HG03442 (cell line): ENCODE measurements around the gene HELZ.
"Not testable (repeated sequence)": the region's sequence is repeated elsewhere in the genome, so short reads cannot be mapped to it uniquely, and the experiment has no call there.

Experiments used
- ATAC-seq: cut with Tn5 transposase; IDR thresholded peaks from one replicate; pipeline ENCODE4 v1.9.1; 2021; ENCODE audit warnings: mild to moderate bottlenecking, moderate library complexity; ENCODE audit not compliant: unreplicated experiment

Gene HELZ

DNA sequence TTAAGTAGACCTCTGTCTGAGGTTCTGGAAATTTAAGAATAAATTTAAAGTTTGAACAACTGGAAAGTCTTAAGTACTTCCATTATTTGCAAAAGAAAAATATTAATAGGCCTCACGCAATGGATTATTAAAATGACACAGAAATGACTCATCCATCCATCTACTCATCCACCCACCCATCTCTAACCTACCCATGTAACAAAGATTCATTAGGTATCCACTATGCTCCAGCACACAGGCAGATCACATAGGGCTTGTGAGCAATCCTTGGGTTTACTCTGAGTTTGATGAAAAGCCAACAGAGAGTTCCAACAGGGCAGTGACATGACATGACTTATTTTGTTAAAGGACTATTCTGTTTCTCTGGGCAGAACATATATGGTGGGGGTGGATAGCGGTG lies 93.3 kb downstream of the HELZ start:
- ATAC-seq, result no peak

DNA sequence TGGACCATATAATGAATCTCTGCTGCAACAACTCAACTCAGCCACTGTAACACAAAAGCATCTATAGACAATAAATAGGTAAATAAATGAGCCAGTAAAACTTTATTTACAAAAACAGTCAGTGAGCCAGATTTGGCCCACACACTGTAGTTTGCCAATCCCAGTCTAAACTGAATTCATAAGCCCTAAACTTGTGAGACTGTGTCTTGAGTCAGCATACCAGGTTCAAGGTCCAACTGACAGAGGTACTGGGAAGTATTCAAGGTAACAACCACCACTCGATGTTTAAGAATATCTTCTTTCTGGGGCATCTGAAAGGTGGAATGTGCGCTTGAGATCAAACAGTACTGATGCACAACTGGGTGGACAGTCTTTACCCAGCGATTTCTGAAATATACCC lies 94.2 kb downstream of the HELZ start:
- no peak for ATAC-seq

DNA sequence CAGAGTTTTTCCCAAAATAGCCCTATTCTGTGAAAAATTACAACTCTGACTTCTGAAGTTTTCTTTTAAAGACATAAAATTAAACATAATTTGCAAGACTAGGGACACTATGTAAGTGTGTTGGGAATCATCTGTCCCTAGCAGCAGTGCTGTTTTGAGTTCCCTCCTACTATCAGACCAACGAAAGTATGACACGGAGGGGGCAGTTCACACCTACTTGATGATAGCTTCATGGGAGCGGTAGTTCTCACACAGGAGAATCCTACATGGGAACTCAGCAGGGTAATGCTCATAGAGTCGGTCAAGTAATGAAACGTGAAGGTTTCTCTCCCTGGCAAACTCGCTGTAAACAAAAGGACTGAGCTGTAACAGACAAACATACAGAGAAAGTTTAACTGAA lies 96.6 kb downstream of the HELZ start:
- no peak for ATAC-seq

DNA sequence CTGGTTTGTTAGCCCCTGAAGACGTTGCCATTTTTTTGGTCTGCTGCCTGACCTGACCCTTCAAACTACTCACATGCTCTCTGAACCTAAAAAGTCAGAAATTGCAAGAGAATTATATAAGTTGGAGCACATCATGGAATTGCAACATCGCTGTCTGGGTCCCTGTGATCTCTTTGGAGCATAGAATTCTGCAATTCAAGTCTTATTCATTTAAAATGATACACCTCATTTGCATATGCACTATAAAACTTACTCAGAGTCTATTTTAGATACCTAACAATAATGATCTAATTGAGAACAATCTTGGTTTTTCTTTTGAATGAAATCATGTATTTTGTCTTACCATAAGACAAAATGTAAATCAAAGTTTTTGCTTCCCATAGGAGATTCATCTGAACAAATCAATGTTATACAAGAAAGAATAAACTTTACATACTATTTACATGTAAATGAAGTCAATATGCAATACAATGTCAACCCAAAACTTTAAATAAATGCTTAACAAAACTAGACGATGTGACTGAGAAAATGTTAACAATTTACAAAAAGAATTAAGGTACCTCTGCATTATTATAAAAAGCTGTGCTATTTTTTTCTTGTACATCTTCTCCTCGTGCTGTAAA lies 99.7 kb downstream of the HELZ start:
- no peak for ATAC-seq

DNA sequence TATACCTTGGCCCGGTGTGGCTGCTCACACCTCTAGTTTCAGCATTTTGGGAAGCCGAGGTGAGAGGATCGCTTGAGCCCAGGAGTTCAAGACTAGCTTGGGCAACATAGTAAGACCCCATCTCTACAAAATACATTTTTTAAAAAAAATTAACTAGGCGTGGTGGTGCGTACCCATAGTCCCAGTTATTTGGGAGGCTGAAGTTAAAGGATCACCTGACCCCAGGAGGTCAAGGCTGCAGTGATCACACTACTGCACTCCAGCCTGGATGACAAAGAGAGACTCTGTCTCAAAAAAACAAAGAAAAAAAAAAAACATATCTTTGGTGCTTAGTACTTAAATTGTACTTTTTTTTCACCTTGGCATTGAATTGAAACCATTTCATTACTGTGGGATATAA lies 101.7 kb downstream of the HELZ start:
- ATAC-seq, result no peak

DNA sequence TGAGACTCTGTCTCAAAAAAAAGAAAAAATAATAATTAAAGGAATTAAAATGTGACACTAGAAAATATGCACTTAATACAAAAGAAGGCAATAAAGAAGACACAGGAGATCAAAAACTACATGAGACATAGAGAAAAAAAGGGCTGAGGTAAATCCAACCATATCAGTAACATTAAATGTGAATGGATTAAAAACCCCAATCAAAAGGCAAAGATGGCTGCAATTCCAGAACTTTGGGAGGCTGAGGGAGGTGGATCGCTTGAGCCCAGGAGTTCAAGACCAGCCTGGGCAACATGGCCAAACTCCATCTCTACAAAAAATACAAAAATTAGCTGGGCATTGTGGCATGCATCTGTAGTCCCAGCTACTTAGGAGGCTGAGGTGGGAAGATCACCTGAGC lies 103.0 kb downstream of the HELZ start:
- not testable (repeated sequence) for ATAC-seq

DNA sequence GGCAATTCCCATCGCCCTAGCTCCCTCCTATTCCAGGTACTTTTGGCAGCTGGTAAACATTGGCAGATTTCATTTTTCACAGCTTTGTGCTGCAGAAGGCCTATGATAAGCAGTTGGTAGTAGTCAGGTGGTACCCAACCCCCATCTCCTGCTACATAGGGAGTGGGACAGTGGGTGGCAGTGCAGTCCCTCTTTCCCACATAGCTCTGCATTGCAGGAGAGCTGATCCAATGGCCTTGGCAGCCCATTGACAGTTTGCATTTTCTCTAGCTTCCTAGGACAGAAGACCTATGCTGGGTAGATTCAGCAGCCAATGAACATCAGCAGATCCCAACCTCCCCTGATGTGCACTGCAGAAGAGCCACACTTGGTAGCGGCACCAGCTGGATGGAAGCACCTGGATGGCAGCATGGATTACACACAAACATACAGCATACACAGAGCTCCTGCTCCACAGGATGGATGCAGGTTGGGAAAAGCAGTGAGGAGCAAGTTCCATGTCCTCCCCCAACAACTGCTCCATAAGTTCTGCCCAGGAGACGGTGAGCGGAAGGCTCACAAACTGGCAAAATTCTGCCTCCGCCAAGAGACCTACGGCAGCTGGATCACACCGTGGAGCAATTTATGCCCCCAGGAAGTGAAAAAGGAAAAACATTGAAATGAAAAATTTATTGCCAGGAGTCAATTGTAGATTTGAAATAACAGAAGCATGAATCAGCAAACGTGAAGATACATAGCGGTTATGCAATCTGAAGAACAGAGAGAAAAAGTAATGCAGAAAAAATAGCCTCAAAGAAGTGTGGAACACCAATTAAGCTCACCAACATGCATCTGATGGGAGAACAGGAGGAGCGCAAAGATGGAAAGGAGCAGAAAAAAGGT lies 105.0 kb downstream of the HELZ start:
- no peak for ATAC-seq

DNA sequence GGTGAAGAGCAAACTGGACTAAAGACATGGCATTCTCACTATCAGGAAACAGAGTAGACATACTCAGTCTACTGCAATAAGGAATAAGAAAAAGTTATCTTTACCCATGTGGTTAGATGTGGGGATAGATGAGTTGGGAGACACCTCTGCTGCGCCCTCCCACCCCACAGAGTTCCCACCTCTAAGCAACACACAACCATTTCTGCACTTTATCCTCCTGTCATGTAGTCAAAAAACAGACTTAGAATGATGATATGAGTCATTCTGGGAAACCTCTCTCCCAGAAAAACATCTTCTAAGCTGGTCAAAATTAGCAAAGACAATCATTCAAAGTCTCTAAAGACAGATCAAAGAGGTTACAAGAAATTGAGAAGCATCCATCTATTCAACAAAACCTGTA lies 105.7 kb downstream of the HELZ start:
- no peak for ATAC-seq

DNA sequence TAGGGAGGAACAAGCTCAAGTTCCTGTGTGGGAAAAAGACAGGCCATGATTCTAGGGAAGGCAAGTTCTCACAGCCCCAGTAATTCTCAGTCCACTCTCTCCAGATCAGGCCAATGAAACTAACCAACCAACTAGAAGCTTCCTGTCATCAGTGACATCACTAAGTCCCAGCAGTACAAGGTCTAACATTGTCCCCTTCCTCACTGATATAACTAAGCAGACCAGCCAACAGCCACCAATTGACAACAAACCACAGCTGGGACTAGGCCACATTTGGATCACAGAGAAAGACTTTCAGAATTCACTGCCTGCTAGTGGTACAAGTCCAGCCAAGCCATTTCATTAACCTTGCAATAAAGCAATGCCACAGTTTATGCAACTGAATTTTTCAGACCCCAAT lies 106.6 kb downstream of the HELZ start:
- no peak for ATAC-seq

DNA sequence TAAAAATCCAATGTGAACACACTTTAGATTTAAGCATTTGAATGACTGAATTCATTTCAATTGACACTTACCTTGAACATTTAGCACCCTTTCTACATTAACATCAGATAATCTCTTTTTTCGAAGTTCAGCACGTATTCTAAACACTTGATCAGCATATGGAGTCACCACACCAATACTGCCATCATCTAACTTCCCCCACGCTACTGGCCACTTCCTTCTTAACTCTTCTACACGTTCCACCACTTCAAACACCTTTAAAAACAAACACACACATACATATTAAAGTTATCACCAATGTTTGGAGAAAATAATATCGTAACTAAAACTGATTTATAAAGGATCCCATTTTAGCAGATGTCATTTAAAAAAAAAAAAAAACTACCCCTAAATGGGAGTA lies 107.1 kb downstream of the HELZ start:
- ATAC-seq, result no peak

DNA sequence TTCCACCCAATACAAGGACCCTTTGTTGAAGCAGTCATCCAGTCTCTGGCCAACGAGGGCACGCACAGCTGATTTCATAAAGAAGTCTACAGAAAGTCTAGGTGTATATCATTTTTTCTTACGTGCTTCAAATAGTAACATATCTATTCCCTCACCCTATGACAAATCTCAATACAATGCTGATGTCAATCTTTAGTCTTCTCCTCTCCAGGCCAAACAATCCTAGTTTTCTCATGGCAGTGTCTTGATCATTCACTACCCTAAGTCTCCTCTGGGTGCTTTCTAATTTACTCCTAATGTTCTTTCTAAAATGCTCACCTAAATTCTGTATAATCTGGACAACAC lies 108.0 kb downstream of the HELZ start:
- no peak for ATAC-seq

DNA sequence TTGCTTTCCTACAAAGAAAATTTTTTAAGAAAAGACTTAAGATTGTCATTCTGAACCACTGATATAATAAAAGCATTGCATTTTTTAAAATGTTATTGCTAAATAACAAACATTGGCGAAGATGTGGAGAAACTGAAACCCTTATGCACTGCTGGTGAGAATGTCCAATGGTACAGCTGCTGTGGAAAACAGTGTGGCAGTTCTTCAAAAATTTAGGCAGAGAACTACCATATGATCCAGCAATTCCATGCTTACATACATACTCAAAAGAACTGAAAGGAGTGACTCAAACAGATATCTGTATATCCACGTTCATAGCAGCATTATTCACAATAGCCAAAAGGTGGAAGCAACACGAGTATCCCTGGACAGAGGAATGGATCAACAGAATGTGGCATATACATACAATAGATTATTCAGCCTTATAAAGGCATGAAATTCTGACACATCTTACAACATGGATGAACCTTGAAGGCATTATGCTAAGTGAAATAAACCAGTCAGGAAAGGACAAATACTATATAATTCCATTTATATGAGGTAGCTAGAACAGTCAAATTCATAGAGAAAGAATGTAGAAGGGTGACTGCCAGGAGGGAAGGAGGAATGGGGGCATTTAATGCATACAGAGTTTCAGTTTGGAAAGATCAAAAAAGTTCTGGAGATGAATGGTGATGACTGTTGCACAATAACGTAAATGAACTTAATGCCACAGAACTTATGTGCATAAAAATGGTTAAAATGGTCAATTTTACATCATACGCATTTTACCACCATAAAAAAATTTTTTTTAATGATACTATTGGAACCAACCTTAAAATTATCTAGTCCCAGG lies 108.6 kb downstream of the HELZ start:
- ATAC-seq, result no peak

DNA sequence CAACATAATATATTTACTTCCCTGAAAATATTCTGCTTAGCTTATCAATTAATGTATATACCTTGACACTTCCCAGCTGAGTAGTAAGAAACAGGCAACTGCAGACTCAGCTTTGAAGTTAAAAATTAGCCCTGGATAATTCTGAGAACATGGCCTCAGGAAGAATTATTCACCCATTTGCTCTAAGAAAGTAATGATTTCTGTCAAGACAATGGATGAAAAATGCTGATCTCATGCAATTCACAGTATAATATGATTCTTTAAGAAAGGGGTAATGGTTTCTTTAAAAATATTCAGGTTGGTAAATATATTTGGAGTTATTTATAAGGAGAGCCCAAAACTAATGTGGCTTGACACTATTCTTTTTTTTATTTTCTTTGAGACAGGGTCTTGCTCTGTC lies 111.8 kb downstream of the HELZ start:
- no peak for ATAC-seq

DNA sequence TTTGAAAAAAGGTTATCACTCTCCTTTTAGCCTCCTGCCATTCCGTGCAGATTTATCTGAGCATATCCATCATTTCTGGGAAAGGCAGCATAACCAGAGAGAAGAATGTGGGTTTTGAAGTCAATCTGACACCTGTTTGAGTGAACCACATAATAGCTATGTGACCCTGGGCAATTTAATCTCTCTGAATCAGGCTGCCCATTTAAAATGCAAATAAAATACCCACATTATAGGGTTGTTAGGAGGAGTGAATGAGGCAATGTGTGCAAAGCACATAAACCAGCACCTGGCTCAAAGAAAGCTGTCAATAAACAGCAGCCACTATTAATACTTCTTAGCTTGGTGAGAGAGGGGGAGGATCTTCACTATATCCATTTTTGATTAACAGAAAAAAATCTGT lies 112.6 kb downstream of the HELZ start:
- no peak for ATAC-seq

DNA sequence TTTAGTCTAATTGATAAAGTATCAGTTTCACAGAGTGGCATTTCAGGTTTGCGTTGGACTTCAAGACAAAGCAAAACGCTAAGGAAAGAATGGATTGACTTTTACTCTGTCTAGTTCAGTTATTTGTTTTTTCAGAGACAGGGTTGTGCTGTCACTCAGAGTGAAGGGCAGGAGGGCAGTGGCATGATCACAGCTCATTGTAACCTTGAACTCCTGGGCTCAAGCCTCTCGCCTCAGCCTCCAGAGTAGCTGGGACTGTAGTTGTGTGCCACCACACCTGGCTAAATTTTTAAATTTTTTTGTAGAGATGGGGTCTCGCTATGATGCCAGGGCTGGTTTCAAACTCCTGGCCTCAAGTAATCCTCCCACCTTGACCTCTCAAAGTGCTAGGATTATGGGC lies 114.2 kb downstream of the HELZ start:
- ATAC-seq, result no peak

DNA sequence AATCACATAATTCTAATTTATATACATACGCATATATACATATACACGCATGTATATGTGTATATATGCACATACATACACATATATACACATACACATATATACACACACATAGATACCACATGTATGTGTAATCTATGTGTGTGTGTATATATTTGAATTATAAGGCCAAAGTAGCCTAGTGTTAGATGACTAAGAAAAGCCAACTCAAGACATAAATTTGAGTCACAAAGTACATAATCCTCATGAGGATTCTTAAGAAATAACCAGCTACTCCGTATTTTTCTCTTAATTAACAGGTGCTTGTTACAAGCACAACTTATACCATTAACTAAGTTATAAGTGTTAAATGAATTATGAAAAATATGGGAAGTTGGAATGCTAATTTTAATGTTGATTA lies 115.7 kb downstream of the HELZ start:
- ATAC-seq, result no peak

DNA sequence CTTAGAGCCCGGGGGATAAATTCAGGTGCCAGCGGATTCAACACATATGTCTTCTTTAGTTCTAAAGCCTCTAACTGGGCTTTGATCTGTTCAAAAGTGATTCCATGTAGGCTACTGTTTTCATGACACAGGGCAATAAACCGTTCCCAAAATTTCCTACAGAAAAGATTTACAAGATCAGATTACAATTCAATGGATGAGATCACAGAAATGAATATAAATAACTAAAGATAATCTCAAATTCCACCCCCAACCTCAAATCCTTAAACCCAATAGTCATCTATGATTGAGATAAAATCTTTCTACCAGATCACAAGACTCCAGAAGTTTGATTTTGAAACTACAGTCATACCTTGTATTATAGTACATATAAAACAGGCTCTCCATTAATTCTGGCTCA lies 116.3 kb downstream of the HELZ start:
- no peak for ATAC-seq

DNA sequence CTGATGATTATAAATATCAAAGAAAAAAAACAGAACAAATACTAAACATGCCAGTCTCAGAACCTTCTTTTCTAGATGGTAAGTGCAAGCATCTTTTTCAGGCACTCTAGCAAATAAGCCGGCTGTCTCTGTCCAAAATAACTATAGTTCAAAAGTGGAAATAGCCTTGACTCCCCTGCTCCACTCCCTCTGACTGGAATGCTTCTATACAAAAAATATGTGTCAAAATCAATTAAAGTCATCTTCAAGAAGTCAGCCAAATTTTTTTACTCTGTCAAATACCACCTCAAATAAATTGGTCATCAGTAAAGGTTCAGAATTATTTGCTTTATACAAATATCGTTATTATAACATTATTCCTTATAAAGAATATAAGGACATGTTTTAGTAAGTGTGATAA lies 117.1 kb downstream of the HELZ start:
- ATAC-seq, result no peak

DNA sequence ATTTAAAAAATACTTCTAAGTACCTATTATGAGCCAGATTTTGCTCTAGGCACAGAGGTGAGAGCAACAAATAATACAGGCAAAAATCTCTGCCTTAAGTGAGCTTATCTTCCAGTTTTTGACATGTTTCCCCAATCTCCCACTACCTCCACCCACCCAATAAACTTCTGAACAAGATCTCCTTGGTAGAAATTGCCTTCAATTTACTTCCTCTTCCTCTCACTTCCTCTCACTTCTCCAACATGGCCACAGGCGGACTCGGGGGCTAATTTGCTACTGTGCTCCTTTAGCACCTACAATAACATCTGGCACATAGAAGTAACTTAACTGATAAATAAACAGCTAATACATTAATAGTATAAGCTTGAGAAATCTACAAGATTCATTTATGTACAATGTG lies 118.0 kb downstream of the HELZ start:
- ATAC-seq, result no peak

DNA sequence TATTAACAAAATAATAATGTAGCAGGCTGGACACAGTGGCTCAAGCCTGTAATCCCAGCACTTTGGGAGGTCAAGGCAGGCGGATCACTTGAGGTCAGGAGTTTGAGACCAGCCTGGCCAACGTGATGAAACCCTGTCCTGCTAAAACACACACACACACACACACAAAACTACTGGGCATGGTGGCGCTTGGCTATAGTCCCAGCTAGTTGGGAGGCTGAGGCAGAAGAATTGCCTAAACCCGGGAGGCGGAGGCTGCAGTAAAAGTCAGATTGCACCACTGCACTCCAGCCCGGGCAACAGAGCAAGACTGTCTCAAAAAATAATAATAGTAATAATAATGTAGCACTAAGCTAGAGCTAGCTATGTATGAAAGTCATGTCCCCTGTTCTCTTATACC lies 118.5 kb downstream of the HELZ start:
- ATAC-seq, result not testable (repeated sequence)

DNA sequence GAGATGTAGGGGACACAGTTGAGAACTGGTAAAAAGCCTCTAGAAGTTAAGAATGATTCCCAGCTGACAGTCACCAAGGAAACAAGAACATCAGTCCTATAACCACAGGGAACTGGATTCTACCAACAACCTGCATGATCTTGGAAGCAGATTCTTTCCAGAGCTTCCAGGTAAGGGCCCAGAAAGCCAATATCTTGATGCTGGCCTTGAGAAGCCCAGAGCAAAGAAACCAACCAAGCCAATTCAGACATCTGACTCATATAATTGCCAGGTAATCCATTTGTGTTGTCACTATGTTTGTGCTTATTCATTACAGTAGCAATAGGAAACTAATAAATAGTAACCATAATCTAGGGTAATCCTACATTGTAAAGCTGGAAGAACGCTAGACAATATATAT lies 119.1 kb downstream of the HELZ start:
- no peak for ATAC-seq

DNA sequence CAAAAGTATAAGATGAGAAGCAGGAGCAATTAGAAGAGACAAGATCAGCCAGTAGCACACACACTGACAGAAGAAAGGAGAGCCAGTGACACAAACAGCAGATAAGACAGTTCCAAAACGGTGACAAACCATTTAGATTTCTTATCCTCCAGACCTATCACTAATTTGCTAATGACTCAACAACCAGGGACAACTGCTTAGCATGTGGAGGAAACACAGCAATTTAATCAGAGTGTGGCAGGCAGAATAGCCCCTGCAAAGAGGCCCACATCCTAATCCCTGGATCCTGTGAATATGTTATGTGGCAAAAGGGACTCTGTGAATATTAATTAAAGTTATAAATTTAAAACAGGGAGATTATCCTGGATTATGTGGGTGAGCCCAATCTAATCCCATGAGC lies 119.6 kb downstream of the HELZ start:
- no peak for ATAC-seq
